Activated naive CD4-positive, alpha-beta T cell treated with anti-CD3 and anti-CD28 coated beads for 36 hours (primary cell): ENCODE results near the gene ZNF532. TPM values are rescaled to one million over a fixed set of nuclear protein-coding genes. Genes with fewer than 3 reads are reported as not detected.

ENCODE experiments used
- CTCF ChIA-PET: fragments of 350-600 bp; sonication (Branson Sonifier 250); formaldehyde crosslinking; loops from one replicate; lab custom pipeline; 2021; ENCODE audit warnings: antibody characterized with exemption; lab: Charles Lee
- DNase-seq: peaks from one replicate; pipeline ENCODE4 v3.0.0-alpha.2; 2020
- H3K27ac Mint-ChIP-seq: one replicate; pipeline ENCODE4 v1.8.0; 2021; ENCODE audit warnings: mild to moderate bottlenecking, mixed read lengths
- H3K27me3 Mint-ChIP-seq: one replicate; pipeline ENCODE4 v1.8.0; 2021; ENCODE audit warnings: low read depth, mixed read lengths
- H3K36me3 Mint-ChIP-seq: one replicate; pipeline ENCODE4 v1.8.0; 2021; ENCODE audit warnings: low read depth, mixed read lengths
- H3K4me1 Mint-ChIP-seq: one replicate; pipeline ENCODE4 v1.8.0; 2021; ENCODE audit warnings: low read depth, mixed read lengths
- H3K4me3 Mint-ChIP-seq: one replicate; pipeline ENCODE4 v1.8.0; 2021; ENCODE audit warnings: mild to moderate bottlenecking, moderate library complexity, mixed read lengths
- H3K9me3 Mint-ChIP-seq: one replicate; pipeline ENCODE4 v1.8.0; 2021; ENCODE audit warnings: mixed read lengths
- intact Hi-C: fragments of 100-400 bp; cut with micrococcal nuclease; formaldehyde crosslinking; loops from one replicate; pipeline ENCODE4 v1.15.1; 2023
- total RNA-seq, 2 experiments: library from RNA; stranded (reverse); gene quantifications; one replicate each; pipeline ENCODE4 v1.2.3, GENCODE V29; 2021

ZNF532 gene
- total RNA-seq, 2 experiments from 2014 or later: 4.0 to 4.3 TPM

DNA sequence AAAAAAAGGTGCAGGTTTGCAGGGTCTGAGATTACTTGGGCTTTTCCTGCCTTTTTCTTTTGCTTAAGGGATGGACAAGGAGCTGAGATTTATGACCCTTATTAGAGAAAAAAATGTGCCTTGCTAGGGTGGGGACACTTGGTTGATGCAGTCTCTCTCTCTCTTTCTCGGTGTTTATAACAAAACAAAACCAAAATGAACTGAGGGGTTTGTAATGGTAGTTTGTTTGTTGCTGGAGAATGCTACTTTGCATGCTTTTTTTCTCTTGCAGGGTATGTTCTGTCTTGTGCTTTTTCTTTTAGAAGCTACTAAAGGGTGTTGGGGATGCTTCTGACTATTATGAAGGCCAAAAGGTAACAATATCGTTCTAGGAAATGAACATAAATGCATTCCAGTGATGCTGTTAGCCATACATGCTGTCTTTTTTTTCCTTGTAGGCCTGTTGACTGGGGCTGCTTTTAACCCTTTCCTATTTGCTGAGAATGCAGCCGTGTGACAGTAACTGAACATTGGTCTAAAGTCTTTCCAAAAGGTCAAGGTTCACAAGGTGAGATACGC lies 435 bp downstream of the ZNF532 start:
- H3K27me3 Mint-ChIP-seq: peaks cover 40% of the 10 kb centered on the region
- H3K4me3 Mint-ChIP-seq: no peak overlapping the region
- no peak overlapping the region for H3K27ac Mint-ChIP-seq
- H3K36me3 Mint-ChIP-seq: no peaks in the 10 kb centered on the region
- no peaks in the 10 kb centered on the region for H3K9me3 Mint-ChIP-seq
- CTCF ChIA-PET: interaction anchor here (0.9 kb wide), 1 partner anchor 83 kb away, joined by 3 read pairs; no protein-coding TSS in a partner anchor
- intact Hi-C loops: no loop called here
- peaks cover 8% of the 10 kb centered on the region for H3K4me1 Mint-ChIP-seq
- no peak for DNase-seq

GRCh38 chr18:58865701-58866065 lies 1.0 kb downstream of the ZNF532 start:
- H3K27me3 Mint-ChIP-seq: peaks cover 41% of the 10 kb centered on the region
- CTCF ChIA-PET: no interaction called here
- intact Hi-C loops: no loop called here

GRCh38 chr18:58866066-58866772 lies 1.5 kb downstream of the ZNF532 start:
- no peak for DNase-seq
- CTCF ChIA-PET: no interaction called here
- Mint-ChIP-seq H3K27ac (no peak overlapping the region), H3K36me3 (no peaks in the 10 kb centered on the region), H3K4me3 (no peak overlapping the region), H3K9me3 (no peaks in the 10 kb centered on the region), H3K27me3 (peaks cover 38% of the 10 kb centered on the region), H3K4me1 (peaks cover 8% of the 10 kb centered on the region)
- intact Hi-C loops: no loop called here

More at GRCh38 chr18:58865701-58866065, 1.0 kb downstream of the ZNF532 start:
- H3K4me1 Mint-ChIP-seq: peaks cover 8% of the 10 kb centered on the region
- no peak for DNase-seq
- H3K27ac Mint-ChIP-seq: no peak overlapping the region
- no peak overlapping the region for H3K4me3 Mint-ChIP-seq
- H3K9me3 Mint-ChIP-seq: no peaks in the 10 kb centered on the region
- H3K36me3 Mint-ChIP-seq: no peaks in the 10 kb centered on the region

DNA sequence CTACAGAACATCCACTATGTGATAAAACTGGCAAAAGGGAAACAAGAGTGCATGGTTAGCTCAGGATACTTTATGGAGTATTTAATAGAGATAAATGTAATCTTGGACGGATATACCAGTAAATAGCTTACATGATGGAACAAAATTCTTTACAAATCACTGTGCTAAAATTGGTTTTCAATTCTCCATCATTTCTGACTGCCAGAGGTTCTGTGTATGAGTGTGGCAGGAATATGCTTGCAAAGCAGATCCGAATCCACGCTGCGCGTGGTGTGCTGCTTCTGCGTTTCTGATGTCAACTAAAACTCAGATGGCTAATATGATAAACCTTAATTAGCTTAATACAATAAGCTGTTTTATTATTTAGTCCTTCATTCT lies 2.1 kb downstream of the ZNF532 start:
- no peak overlapping the region for H3K4me3 Mint-ChIP-seq
- intact Hi-C loops: no loop called here
- H3K27me3 Mint-ChIP-seq: peaks cover 39% of the 10 kb centered on the region
- CTCF ChIA-PET: no interaction called here
- peaks cover 8% of the 10 kb centered on the region for H3K4me1 Mint-ChIP-seq
- H3K36me3 Mint-ChIP-seq: no peaks in the 10 kb centered on the region
- no peak overlapping the region for H3K27ac Mint-ChIP-seq
- H3K9me3 Mint-ChIP-seq: no peaks in the 10 kb centered on the region
- DNase-seq: no peak

- H3K9me3 Mint-ChIP-seq: no peaks in the 10 kb centered on the region
Measured at GRCh38 chr18:58867281-58867961, 2.7 kb downstream of the ZNF532 start.

GRCh38 chr18:58868440-58868839 lies 3.8 kb downstream of the ZNF532 start:
- Mint-ChIP-seq H3K27ac (no peak overlapping the region), H3K36me3 (no peaks in the 10 kb centered on the region), H3K9me3 (no peaks in the 10 kb centered on the region), H3K4me1 (peaks cover 2% of the 10 kb centered on the region), H3K4me3 (no peak overlapping the region), H3K27me3 (peaks cover 29% of the 10 kb centered on the region)
- intact Hi-C loops: no loop called here
- DNase-seq: no peak
- CTCF ChIA-PET: no interaction called here

More at GRCh38 chr18:58867281-58867961, 2.7 kb downstream of the ZNF532 start:
- Mint-ChIP-seq H3K4me1 (peaks cover 6% of the 10 kb centered on the region), H3K4me3 (no peak overlapping the region), H3K36me3 (no peaks in the 10 kb centered on the region), H3K27ac (no peak overlapping the region), H3K27me3 (peaks cover 34% of the 10 kb centered on the region)
- intact Hi-C loops: no loop called here
- no peak for DNase-seq
- CTCF ChIA-PET: no interaction called here

DNA sequence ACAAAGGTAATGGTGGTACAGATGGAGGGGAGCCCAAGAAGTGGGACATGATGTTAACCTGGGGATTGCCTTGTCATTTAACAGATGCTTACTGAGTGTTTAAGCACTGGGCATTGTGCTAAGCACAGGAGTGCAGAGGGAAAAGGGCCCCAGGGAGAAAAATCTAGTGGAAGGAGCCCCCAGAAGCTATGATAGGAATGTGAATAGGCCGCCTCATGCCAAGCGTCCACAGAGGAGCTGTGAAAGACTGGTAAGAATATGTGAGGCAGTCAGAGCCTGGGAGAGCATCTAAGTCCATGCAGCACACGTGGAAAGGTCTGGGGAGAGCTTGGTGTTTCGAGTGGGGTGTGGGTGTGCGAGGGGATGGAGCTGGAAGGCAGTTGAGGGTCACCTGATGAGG lies 5.5 kb downstream of the ZNF532 start:
- H3K9me3 Mint-ChIP-seq: no peaks in the 10 kb centered on the region
- H3K27ac Mint-ChIP-seq: no peak overlapping the region
- H3K4me3 Mint-ChIP-seq: no peak overlapping the region
- H3K27me3 Mint-ChIP-seq: peaks cover 23% of the 10 kb centered on the region
- DNase-seq: no peak
- CTCF ChIA-PET: interaction anchor here (0.6 kb wide), 1 partner anchor 719 kb away, joined by 6 read pairs; no protein-coding TSS in a partner anchor
- H3K36me3 Mint-ChIP-seq: no peaks in the 10 kb centered on the region
- no peaks in the 10 kb centered on the region for H3K4me1 Mint-ChIP-seq
- intact Hi-C loops: no loop called here

GRCh38 chr18:58870621-58871020 lies 5.9 kb downstream of the ZNF532 start:
- Mint-ChIP-seq H3K4me3 (no peak overlapping the region), H3K4me1 (no peaks in the 10 kb centered on the region), H3K27ac (no peak overlapping the region), H3K9me3 (no peaks in the 10 kb centered on the region), H3K36me3 (no peaks in the 10 kb centered on the region), H3K27me3 (peaks cover 20% of the 10 kb centered on the region)
- no peak for DNase-seq
- intact Hi-C loops: no loop called here
- CTCF ChIA-PET: no interaction called here

DNA sequence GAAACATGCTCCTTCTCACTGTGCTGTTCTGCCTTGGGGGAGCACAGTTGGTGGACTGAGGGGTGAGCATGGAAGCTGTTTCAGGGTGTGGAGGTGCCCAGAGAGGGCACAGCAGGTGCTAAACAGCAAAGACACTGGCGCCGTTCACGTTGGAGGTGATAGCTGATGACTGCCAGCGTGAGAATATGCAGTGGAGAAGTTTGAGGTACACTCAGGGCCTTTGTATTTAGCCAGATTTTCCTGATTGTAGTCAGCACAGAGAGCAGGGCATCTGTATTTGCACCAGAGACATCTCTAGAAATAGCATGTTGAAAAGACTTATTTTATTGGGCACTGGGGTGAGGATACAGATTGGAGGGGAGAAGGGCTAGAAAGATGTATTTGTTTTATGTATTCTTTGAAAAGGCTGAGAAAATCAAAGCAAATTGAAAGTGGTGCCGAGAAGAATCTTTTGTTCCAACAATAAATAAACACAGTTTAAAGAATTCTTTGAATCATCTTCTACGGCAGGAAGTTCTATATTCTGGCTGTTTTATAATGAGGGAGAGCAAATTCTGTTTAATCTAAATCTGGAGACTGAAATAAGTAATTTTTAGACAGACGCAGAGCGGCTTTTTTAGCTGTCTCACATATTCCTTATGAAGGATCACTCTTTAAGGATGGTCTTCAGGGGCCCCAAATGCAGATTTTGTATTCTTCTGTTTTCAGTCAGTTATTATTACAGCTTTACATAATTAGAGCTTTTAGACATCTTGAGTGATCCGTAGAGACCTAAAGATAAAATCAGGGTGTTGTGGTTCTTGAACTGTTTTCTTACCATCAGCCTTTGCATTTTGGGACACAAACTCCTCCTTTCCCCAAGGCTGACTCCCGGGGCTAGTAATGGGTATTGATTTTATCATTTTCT lies 7.1 kb downstream of the ZNF532 start:
- H3K27me3 Mint-ChIP-seq: peaks cover 18% of the 10 kb centered on the region
- CTCF ChIA-PET: interaction anchor here (0.6 to 1.2 kb wide), 3 partner anchors 50 to 516 kb away, joined by 3 to 5 read pairs (median 3); no protein-coding TSS in a partner anchor

DNA sequence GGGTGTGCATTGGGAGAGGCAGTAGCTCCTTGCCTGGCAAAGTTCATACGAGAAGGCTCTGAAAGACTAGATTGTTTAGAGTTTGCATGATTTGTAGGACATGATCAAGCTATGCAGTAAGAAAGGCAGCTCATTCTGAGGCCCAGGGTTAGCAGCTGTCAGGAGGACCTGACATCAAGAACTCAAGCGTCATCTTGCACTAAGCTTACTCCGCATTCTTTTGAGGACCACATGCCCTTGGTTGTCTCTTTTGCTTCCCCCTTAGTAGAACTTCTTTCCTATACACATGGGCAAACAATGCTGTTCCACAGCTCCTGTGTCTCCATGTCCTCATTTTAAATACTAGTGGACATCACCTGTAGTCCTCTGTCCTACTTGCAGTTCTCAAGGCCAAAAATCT lies 14.0 kb downstream of the ZNF532 start:
- Mint-ChIP-seq H3K27ac (no peak overlapping the region), H3K9me3 (no peaks in the 10 kb centered on the region), H3K36me3 (no peaks in the 10 kb centered on the region), H3K4me3 (no peak overlapping the region), H3K27me3 (no peaks in the 10 kb centered on the region), H3K4me1 (no peaks in the 10 kb centered on the region)
- CTCF ChIA-PET: interaction anchor here (0.9 kb wide), 1 partner anchor 97 kb away, joined by 4 read pairs; no protein-coding TSS in a partner anchor
- intact Hi-C loops: no loop called here
- DNase-seq: no peak

More for the DNA sequence above, 7.1 kb downstream of the ZNF532 start:
- Mint-ChIP-seq H3K9me3 (no peaks in the 10 kb centered on the region), H3K27ac (no peak overlapping the region), H3K4me1 (no peaks in the 10 kb centered on the region), H3K4me3 (no peak overlapping the region), H3K36me3 (no peaks in the 10 kb centered on the region)
- intact Hi-C loops: no loop called here
- DNase-seq: no peak

- CTCF ChIA-PET: interaction anchor here (0.7 kb wide), 2 partner anchors 64 to 91 kb away, joined by 3 to 4 read pairs; no protein-coding TSS in a partner anchor
- no peaks in the 10 kb centered on the region for H3K4me1 Mint-ChIP-seq
- H3K36me3 Mint-ChIP-seq: no peaks in the 10 kb centered on the region
- no peak for DNase-seq
- no peaks in the 10 kb centered on the region for H3K27me3 Mint-ChIP-seq
- H3K27ac Mint-ChIP-seq: no peak overlapping the region
- no peaks in the 10 kb centered on the region for H3K9me3 Mint-ChIP-seq
- H3K4me3 Mint-ChIP-seq: no peak overlapping the region
- intact Hi-C loops: no loop called here
Measured at GRCh38 chr18:58881477-58881876, 16.8 kb downstream of the ZNF532 start.

DNA sequence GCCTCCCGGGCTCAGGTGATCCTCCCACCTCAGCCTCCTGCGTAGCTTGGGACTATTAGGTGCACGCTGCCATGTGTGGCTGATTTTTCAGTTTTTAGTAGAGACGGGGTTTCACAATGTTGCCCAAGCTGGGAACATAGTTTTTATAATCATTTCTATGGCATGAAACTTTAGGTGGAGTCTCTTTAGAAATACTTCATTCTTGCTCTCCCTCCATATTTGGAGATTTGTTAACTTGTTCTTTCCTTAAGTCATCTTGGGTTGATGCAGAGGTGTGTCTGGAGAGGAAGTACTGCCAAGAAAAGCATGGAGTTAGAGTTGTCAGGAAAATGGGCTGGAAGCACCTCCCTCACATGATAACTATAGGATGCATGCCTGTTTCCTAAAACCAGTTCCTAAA lies 17.4 kb downstream of the ZNF532 start:
- Mint-ChIP-seq H3K4me3 (no peak overlapping the region), H3K27ac (no peak overlapping the region), H3K27me3 (no peaks in the 10 kb centered on the region), H3K4me1 (peaks cover under 1% of the 10 kb centered on the region), H3K9me3 (no peaks in the 10 kb centered on the region), H3K36me3 (no peaks in the 10 kb centered on the region)
- intact Hi-C loops: no loop called here
- CTCF ChIA-PET: interaction anchor here (0.6 kb wide), 1 partner anchor 50 kb away, joined by 3 read pairs; no protein-coding TSS in a partner anchor
- no peak for DNase-seq
